DMS153 (cell line): Measurements from ENCODE around the gene RALGAPA2.

Experiments used
- DNase-seq: peaks from one replicate; lab custom pipeline; 2025; lab: John Stamatoyannopoulos, UW

Gene RALGAPA2

GRCh38 chr20:20436689-20437088 lies 275.8 kb downstream of the RALGAPA2 start:
- DNase-seq: peak; percentile 52

- DNase-seq: no peak
These were observed 277.0 kb downstream of the RALGAPA2 start for GRCh38 chr20:20435453-20435852.

- no peak for DNase-seq
These were observed 279.7 kb downstream of the RALGAPA2 start for GRCh38 chr20:20432618-20433286.

GRCh38 chr20:20430066-20430465 lies 282.4 kb downstream of the RALGAPA2 start:
- DNase-seq: no peak

GRCh38 chr20:20428067-20428466 lies 284.4 kb downstream of the RALGAPA2 start:
- DNase-seq: no peak

DNA sequence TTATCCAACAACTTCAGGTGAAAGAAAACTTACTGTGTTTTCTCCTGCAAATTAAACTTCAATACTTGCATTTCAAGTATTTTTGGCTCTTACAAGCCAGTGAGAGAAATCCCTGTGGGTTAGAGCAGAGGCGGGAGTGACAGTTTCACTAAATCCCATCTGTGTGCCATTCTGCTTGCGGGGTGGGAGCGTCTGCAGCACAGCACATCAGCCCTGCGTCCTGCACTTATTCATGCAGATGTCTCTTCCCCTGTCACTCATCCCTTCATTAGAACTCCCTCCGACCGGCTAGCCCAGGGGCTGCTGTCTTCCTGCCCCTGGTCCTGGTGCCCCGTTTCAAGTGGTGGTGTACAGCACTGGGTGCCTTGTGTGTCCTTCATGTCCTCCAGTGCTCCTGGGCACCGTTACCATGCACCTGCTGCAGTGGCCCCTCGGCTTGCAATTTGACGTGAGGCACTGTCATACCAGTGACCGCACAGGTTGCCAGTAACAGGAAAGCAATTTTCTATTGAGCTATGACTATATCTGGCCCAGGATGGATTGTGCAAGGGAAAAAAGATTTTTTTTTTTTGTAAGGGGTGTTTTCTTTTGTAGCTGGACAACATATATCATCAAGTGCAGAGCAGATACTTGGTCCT lies 285.1 kb downstream of the RALGAPA2 start:
- no peak for DNase-seq

- DNase-seq: no peak
These were observed 285.9 kb downstream of the RALGAPA2 start for GRCh38 chr20:20426655-20426907.

GRCh38 chr20:20425823-20426654 lies 286.4 kb downstream of the RALGAPA2 start:
- DNase-seq: no peak

DNA sequence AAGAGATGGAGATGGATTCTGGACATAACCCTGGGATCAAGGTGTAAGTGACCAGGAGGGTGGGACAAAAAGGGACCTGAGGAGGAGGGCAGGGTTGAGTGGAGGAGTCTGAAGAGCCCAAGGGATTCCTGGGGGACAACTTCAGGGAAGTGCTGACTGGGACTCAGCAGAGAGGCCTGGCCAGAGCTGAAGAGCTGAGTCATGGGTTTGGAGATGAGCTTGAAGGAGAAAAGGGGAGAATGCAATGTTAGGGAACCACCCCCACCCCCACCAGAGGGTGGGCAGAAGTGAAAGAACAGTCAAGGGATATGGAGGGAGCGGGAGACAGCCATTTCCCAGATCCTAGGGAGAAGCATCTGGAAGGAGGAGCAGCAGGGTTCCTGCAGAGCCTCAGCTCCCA lies 289.3 kb downstream of the RALGAPA2 start:
- DNase-seq: no peak

- DNase-seq: no peak
These were observed 294.4 kb downstream of the RALGAPA2 start for GRCh38 chr20:20417876-20418676.

DNA sequence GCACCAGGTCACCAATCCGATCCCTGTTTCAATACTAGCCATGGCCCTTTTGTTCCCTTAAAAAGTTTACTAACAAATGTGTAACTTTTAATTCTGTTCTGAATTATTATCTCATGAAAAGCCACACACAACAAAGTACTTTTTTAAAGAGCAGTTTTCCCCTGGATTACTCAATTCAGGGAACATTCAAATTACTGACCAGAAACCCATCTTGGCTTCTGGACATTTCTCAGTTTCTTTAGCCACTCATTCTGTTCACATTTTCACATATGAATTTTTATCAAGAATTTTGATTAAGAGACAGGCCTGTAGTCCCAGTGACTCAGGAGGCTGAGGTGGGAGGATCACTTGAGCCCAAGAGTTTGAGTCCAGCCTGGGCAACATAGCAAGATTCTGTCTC lies 297.1 kb downstream of the RALGAPA2 start:
- DNase-seq: no peak

DNA sequence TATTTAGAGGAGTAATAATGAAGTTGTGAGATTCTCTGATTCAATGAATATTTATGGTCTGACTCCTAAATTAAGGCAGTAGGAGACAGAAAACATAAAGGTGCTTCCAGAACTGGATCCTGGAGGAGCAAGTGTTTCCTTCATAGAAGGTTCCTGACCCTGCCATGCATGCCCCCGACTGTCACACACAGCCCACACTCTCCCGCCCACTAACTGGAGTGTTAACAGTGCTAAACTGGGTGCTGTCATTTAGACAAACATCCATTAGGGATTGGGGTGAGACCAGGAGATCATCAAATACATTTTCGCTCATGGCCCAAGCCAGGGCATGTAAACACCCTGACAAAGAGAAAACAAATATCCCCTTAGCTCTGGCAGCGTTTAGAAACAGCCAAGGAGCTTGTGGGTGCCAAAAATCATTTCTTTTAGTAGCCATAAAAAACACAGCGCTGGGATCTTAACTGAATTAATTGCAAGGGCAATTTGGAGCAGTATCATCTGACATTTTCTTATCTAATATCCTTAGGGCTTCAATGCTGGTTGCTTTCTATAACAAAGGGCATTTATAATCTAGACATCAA lies 297.7 kb downstream of the RALGAPA2 start:
- DNase-seq: no peak

DNA sequence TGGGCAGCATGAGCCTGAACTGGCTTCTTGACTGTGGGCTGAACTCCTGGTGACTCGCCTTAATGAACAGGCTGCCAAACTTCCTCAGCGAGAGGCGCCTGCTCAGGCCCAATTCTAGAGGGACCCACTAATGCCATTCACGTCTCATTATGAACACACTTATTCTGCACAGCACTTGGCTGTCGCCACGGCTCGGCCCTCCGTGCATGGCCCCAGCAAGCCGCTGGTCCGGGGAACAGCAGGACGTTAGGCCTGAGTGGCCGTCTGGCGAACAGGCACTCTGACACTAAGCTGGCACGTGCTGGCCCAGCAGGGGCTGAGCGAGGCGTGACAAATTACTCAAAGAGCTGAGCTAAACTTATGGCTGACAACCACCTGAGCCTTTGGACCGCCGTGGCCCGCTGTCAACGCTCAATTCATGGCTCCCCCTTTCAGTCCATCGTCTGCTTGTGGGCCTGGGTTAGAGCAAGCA lies 298.6 kb downstream of the RALGAPA2 start:
- DNase-seq: no peak

- no peak for DNase-seq
These were observed 299.7 kb downstream of the RALGAPA2 start for GRCh38 chr20:20412750-20413149.

- DNase-seq: no peak
These were observed 300.6 kb downstream of the RALGAPA2 start for GRCh38 chr20:20411836-20412235.

- DNase-seq: no peak
These were observed 301.0 kb downstream of the RALGAPA2 start for GRCh38 chr20:20411402-20411801.

- peak; percentile 77 for DNase-seq
These were observed 301.8 kb downstream of the RALGAPA2 start for GRCh38 chr20:20410678-20411077.

DNA sequence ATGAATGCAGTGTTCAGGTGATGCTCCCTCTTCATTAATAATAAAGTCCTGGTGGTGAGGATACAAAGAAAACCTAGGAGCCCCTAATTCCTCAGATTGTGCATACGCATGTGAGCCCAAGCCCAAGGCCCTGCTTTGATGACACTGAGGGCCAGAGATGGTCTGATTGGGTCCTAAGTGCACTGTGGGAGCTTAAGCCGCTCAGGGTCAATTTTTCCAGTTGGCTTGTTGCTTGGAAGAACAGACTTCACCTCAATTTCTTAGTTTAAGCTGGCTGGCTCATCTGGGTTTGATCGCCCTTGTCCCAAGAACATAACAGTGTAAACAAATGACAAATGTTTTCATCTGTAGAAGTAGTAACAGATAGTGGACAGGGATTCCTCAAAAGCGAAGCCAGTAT lies 303.1 kb downstream of the RALGAPA2 start:
- no peak for DNase-seq

GRCh38 chr20:20407891-20408805 lies 304.3 kb downstream of the RALGAPA2 start:
- DNase-seq: no peak

DNA sequence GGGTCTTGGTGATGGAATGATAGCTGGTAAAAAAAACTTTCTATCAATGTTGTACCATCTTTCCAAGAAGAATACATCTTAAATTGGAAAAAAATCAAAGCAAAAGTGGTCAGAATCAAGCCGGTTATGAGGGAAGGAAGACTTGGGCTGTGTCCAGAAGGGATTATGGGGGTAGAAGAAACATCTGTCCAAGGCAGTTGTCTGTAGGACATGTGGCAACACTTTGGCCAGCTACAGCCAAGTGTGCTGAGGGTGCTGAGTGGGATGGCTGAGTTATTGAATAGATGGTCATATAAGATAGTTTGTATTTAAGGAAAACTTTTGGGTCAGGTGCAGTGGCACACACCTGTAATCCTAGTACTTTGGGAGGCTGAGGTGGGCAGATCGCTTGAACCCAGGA lies 306.1 kb downstream of the RALGAPA2 start:
- no peak for DNase-seq

GRCh38 chr20:20405623-20406022 lies 306.8 kb downstream of the RALGAPA2 start:
- no peak for DNase-seq
